K562 (cell line): ENCODE measurements around the gene NLGN3. TPM values are rescaled to one million over a fixed set of nuclear protein-coding genes. Genes with fewer than 3 reads are reported as not detected.
A peak's percentile ranks its signal among the peaks of the same experiment; 100 is the strongest.

Experiments used
- CC2D1A ChIP-seq: fragments of 450-650 bp; IDR thresholded peaks from 2 replicates; pipeline ENCODE4 v1.6.1; 2017; ENCODE audit warnings: mild to moderate bottlenecking
- FOXK1 ChIP-seq: sonication (generic); formaldehyde crosslinking; IDR thresholded peaks from 2 replicates; pipeline ENCODE4 v1.8.0; 2022; ENCODE audit warnings: missing genetic modification reagents, mild to moderate bottlenecking, borderline replicate concordance
- KDM4B ChIP-seq, 2 experiments: fragments of 450-650 bp in 1 of 2; sonication (generic) in 1 of 2; IDR thresholded peaks; 2 replicates each; pipeline ENCODE4 v1.6.1; 2016 to 2017; ENCODE audit warnings: borderline replicate concordance in 2 of 2, antibody characterized with exemption in 1 of 2, low read depth in 1 of 2, mild to moderate bottlenecking in 1 of 2
- MBD2 ChIP-seq: sonication (generic); IDR thresholded peaks from 2 replicates; pipeline ENCODE4 v1.6.1; 2016; ENCODE audit warnings: low read depth, borderline replicate concordance
- MXI1 ChIP-seq: IDR thresholded peaks from 2 replicates; pipeline ENCODE4 v1.6.1; 2011; ENCODE audit warnings: low read depth, mild to moderate bottlenecking, improper control_type of control experiment, low read length
- PKNOX1 ChIP-seq: fragments of 450-650 bp; IDR thresholded peaks from 2 replicates; pipeline ENCODE4 v1.6.1; 2016
- PYGO2 ChIP-seq: fragments of 450-650 bp; IDR thresholded peaks from 2 replicates; pipeline ENCODE4 v1.6.1; 2016; ENCODE audit warnings: mild to moderate bottlenecking, missing genetic modification characterization, moderate library complexity, missing compliant biosample characterization
- RBFOX2 ChIP-seq: fragments of 200-400 bp; formaldehyde crosslinking; IDR thresholded peaks from 2 replicates; pipeline ENCODE4 v1.6.1; 2017; ENCODE audit warnings: low read depth, mild to moderate bottlenecking, low read length, moderate library complexity
- RNF2 ChIP-seq: sonication (generic); IDR thresholded peaks from 2 replicates; pipeline ENCODE4 v1.6.1; 2016
- SETDB1 ChIP-seq: IDR thresholded peaks from one replicate; pipeline ENCODE4 v1.6.1; 2012; ENCODE audit warnings: low read length, control low read depth, inconsistent platforms
- TRIM24 ChIP-seq, 2 experiments: fragments of 450-650 bp; IDR thresholded peaks; 2 replicates each; pipeline ENCODE4 v1.6.1; 2016
- ZNF253 ChIP-seq: fragments of 250-450 bp; sonication (Bioruptor Pico); conservative IDR thresholded peaks from 2 replicates; pipeline ENCODE4 v1.6.1; 2021; ENCODE audit warnings: mild to moderate bottlenecking
- ZNF589 ChIP-seq: fragments of 200-800 bp; sonication (Bioruptor generic); IDR thresholded peaks from 2 replicates; pipeline ENCODE4 v1.6.1; 2016; ENCODE audit warnings: low read depth, missing genetic modification characterization, missing compliant biosample characterization
- polyA plus RNA-seq, 8 experiments: library from polyadenylated mRNA; depleted of rRNA in 4 of 8; stranded (reverse) in 5 of 8; unstranded in 3 of 8; fragments of >200 nt; fragmentation: Nextera tagmentation in 2 of 8; fragmentation: Illumina TruSeq in 1 of 8; extraction: Ambion mirVana in 2 of 8; extraction: Trizol in 1 of 8; gene quantifications; 2 replicates each; pipeline versions ENCODE4 v1.2.1 to v1.2.3, GENCODE V29; 2011 to 2014; ENCODE audit warnings: inconsistent platforms in 1 of 8, missing spikeins in 1 of 8
- total RNA-seq, 7 experiments: library from RNA; depleted of rRNA in 6 of 7; stranded (reverse); fragments of >200 nt in 6 of 7; fragmentation: Illumina TruSeq in 2 of 7; extraction: Trizol in 2 of 7; gene quantifications; 2 replicates each; pipeline versions ENCODE4 v1.2.1 to v1.2.3, GENCODE V29; 2011 to 2021; ENCODE audit warnings: low replicate concordance in 1 of 7
- TF ChIP-seq, protein P1 (sequence below): fragments of 150-350 bp; conservative IDR thresholded peaks from 2 replicates; pipeline ENCODE4 v1.6.1; 2014; ENCODE audit warnings: low read length
- TF ChIP-seq, protein P2 (sequence below), 2 experiments: fragments of 450-650 bp; conservative IDR thresholded peaks; 2 replicates each; pipeline ENCODE4 v1.6.1; 2017; ENCODE audit warnings: mild to moderate bottlenecking in 2 of 2, moderate library complexity in 2 of 2
- TF ChIP-seq, protein P3 (sequence below): sonication (generic); formaldehyde crosslinking; IDR thresholded peaks from 2 replicates; pipeline ENCODE4 v1.8.0; 2022; ENCODE audit warnings: mild to moderate bottlenecking, low read depth, missing genetic modification reagents
- TF ChIP-seq, protein P4 (sequence below): fragments of 450-650 bp; formaldehyde crosslinking; IDR thresholded peaks from 2 replicates; pipeline ENCODE4 v1.4.0; 2020; ENCODE audit warnings: mild to moderate bottlenecking, moderate library complexity
- TF ChIP-seq, protein P5 (sequence below): fragments of 250-450 bp; sonication (Bioruptor Pico); IDR thresholded peaks from 2 replicates; pipeline ENCODE4 v1.8.0; 2021; ENCODE audit warnings: mild to moderate bottlenecking, moderate library complexity

Gene NLGN3
- total and polyA plus RNA-seq, 9 of the 15 experiments (the other 6 are each of a cell fraction or from before 2014, with no cell fraction given), result 0.03 to 0.86 (median 0.25) TPM

GRCh38 chrX:71181910-71182799 lies 37.5 kb downstream of the NLGN3 start (continued):
- TF ChIP-seq, protein P1, sequence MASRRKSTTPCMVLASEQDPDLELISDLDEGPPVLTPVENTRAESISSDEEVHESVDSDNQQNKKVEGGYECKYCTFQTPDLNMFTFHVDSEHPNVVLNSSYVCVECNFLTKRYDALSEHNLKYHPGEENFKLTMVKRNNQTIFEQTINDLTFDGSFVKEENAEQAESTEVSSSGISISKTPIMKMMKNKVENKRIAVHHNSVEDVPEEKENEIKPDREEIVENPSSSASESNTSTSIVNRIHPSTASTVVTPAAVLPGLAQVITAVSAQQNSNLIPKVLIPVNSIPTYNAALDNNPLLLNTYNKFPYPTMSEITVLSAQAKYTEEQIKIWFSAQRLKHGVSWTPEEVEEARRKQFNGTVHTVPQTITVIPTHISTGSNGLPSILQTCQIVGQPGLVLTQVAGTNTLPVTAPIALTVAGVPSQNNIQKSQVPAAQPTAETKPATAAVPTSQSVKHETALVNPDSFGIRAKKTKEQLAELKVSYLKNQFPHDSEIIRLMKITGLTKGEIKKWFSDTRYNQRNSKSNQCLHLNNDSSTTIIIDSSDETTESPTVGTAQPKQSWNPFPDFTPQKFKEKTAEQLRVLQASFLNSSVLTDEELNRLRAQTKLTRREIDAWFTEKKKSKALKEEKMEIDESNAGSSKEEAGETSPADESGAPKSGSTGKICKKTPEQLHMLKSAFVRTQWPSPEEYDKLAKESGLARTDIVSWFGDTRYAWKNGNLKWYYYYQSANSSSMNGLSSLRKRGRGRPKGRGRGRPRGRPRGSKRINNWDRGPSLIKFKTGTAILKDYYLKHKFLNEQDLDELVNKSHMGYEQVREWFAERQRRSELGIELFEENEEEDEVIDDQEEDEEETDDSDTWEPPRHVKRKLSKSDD, result no peak
- TF ChIP-seq RBFOX2 (peak; percentile 82), MBD2 (no peak; the same call in 1 of the 2 replicates), PKNOX1 (peak; percentile 99), ZNF253 (CRISPR knock-in tag) (no peak), SETDB1 (no peak), TRIM24 (IDR thresholded peaks at IDR 0.05) (no peak), MXI1 (peak; percentile 16; the same call in 1 of the 2 replicates), RNF2 (peak; percentile 70), KDM4B (IDR thresholded peaks at IDR 0.05; ENCODE audit: borderline replicate concordance in 2 of 2, low read depth in 1 of 2) (no peak), CC2D1A (peak; percentile 52; the same call in 1 of the 2 replicates), ZNF589 (no peak), PYGO2 (tag) (no peak), FOXK1 (CRISPR knock-in tag) (no peak)
- TF ChIP-seq, protein P2, sequence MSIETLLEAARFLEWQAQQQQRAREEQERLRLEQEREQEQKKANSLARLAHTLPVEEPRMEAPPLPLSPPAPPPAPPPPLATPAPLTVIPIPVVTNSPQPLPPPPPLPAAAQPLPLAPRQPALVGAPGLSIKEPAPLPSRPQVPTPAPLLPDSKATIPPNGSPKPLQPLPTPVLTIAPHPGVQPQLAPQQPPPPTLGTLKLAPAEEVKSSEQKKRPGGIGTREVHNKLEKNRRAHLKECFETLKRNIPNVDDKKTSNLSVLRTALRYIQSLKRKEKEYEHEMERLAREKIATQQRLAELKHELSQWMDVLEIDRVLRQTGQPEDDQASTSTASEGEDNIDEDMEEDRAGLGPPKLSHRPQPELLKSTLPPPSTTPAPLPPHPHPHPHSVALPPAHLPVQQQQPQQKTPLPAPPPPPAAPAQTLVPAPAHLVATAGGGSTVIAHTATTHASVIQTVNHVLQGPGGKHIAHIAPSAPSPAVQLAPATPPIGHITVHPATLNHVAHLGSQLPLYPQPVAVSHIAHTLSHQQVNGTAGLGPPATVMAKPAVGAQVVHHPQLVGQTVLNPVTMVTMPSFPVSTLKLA (conservative IDR thresholded peaks at IDR 0.05), result peak in 1 of 2 experiments; percentile 58; a peak in 2 of 4 replicates
- TF ChIP-seq, protein P3, sequence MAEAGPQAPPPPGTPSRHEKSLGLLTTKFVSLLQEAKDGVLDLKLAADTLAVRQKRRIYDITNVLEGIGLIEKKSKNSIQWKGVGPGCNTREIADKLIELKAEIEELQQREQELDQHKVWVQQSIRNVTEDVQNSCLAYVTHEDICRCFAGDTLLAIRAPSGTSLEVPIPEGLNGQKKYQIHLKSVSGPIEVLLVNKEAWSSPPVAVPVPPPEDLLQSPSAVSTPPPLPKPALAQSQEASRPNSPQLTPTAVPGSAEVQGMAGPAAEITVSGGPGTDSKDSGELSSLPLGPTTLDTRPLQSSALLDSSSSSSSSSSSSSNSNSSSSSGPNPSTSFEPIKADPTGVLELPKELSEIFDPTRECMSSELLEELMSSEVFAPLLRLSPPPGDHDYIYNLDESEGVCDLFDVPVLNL (CRISPR knock-in tag), result no peak
- TF ChIP-seq, protein P4, sequence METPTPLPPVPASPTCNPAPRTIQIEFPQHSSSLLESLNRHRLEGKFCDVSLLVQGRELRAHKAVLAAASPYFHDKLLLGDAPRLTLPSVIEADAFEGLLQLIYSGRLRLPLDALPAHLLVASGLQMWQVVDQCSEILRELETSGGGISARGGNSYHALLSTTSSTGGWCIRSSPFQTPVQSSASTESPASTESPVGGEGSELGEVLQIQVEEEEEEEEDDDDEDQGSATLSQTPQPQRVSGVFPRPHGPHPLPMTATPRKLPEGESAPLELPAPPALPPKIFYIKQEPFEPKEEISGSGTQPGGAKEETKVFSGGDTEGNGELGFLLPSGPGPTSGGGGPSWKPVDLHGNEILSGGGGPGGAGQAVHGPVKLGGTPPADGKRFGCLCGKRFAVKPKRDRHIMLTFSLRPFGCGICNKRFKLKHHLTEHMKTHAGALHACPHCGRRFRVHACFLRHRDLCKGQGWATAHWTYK (CRISPR knock-in tag), result no peak
- TF ChIP-seq, protein P5, sequence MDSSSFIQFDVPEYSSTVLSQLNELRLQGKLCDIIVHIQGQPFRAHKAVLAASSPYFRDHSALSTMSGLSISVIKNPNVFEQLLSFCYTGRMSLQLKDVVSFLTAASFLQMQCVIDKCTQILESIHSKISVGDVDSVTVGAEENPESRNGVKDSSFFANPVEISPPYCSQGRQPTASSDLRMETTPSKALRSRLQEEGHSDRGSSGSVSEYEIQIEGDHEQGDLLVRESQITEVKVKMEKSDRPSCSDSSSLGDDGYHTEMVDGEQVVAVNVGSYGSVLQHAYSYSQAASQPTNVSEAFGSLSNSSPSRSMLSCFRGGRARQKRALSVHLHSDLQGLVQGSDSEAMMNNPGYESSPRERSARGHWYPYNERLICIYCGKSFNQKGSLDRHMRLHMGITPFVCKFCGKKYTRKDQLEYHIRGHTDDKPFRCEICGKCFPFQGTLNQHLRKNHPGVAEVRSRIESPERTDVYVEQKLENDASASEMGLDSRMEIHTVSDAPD (CRISPR knock-in tag), result no peak
